PC-3 (cell line): ENCODE results near the gene RBM47.

Source experiments
- EZH2 ChIP-seq: fragments of 300-600 bp; sonication (generic); IDR thresholded peaks from one replicate; pipeline ENCODE4 v1.6.1; 2017; ENCODE audit warnings: antibody characterized with exemption, mild to moderate bottlenecking, low read length; ENCODE audit not compliant: unreplicated experiment
- EZH2phosphoT487 ChIP-seq: fragments of 300-600 bp; sonication (generic); IDR thresholded peaks from 2 replicates; pipeline ENCODE4 v1.6.1; 2018; ENCODE audit warnings: mild to moderate bottlenecking, antibody characterized with exemption, low read length, borderline replicate concordance
- TF ChIP-seq, protein P1 (sequence below): fragments of 300-600 bp; sonication (generic); conservative IDR thresholded peaks from 2 replicates; pipeline ENCODE4 v1.5.1; 2017; ENCODE audit warnings: antibody characterized with exemption, low read depth, mild to moderate bottlenecking, low read length

- TF ChIP-seq, protein P1, sequence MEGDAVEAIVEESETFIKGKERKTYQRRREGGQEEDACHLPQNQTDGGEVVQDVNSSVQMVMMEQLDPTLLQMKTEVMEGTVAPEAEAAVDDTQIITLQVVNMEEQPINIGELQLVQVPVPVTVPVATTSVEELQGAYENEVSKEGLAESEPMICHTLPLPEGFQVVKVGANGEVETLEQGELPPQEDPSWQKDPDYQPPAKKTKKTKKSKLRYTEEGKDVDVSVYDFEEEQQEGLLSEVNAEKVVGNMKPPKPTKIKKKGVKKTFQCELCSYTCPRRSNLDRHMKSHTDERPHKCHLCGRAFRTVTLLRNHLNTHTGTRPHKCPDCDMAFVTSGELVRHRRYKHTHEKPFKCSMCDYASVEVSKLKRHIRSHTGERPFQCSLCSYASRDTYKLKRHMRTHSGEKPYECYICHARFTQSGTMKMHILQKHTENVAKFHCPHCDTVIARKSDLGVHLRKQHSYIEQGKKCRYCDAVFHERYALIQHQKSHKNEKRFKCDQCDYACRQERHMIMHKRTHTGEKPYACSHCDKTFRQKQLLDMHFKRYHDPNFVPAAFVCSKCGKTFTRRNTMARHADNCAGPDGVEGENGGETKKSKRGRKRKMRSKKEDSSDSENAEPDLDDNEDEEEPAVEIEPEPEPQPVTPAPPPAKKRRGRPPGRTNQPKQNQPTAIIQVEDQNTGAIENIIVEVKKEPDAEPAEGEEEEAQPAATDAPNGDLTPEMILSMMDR = no peak
- no peak for TF ChIP-seq EZH2
- no peak for TF ChIP-seq EZH2phosphoT487
Observed at GRCh38 chr4:40375620-40376019, 254.0 kb downstream of the RBM47 start.
